ENCODE measurements around the gene CD93. TPM values are rescaled to one million over a fixed set of nuclear protein-coding genes. Genes with fewer than 3 reads are reported as not detected.

The CD93 gene
- total and polyA plus RNA-seq, 12 donors, result 12.7 to 85.0 (median 35.2) TPM

GRCh38 chr20:23119456-23120216 lies 33.5 kb upstream of the CD93 start:
- H3K27ac ChIP-seq, result peak overlapping the region; percentile 35 to 80 (median 73)
- intact Hi-C loops (cut with DNase I), result loop anchor here in 2 of 10 donors (10.0 kb wide), 2 partner anchors 45 to 65 kb away; no protein-coding TSS in a partner anchor

GRCh38 chr20:23118766-23119165 lies 32.6 kb upstream of the CD93 start:
- no peak overlapping the region for H3K4me3 ChIP-seq
- DNase-seq (no peak), ATAC-seq (no peak)
- intact Hi-C loops (cut with DNase I), result no loop called here
- peaks cover 5 to 65% (median 31%) of the 10 kb centered on the region in 9 donors for H3K4me1 ChIP-seq
- H3K27ac ChIP-seq, result peak overlapping the region in 4 of 10 donors; percentile 44 to 79 (median 76)
- TF ChIP-seq, protein P1, sequence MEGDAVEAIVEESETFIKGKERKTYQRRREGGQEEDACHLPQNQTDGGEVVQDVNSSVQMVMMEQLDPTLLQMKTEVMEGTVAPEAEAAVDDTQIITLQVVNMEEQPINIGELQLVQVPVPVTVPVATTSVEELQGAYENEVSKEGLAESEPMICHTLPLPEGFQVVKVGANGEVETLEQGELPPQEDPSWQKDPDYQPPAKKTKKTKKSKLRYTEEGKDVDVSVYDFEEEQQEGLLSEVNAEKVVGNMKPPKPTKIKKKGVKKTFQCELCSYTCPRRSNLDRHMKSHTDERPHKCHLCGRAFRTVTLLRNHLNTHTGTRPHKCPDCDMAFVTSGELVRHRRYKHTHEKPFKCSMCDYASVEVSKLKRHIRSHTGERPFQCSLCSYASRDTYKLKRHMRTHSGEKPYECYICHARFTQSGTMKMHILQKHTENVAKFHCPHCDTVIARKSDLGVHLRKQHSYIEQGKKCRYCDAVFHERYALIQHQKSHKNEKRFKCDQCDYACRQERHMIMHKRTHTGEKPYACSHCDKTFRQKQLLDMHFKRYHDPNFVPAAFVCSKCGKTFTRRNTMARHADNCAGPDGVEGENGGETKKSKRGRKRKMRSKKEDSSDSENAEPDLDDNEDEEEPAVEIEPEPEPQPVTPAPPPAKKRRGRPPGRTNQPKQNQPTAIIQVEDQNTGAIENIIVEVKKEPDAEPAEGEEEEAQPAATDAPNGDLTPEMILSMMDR (IDR thresholded peaks at IDR 0.05), result no peak
- no peaks in the 10 kb centered on the region for H3K36me3 ChIP-seq
- no peaks in the 10 kb centered on the region for H3K27me3 ChIP-seq
- 95 to 96% methylated on average over 9 of the region's 9 CpGs for WGBS, 2 donors
- H3K9me3 ChIP-seq, result no peaks in the 10 kb centered on the region

More at GRCh38 chr20:23119456-23120216, 33.5 kb upstream of the CD93 start:
- peak; percentile 42 to 91 (median 84) for ATAC-seq
- TF ChIP-seq, protein P1 (IDR thresholded peaks at IDR 0.05), result no peak
- Histone ChIP-seq H3K4me3 (no peak overlapping the region), H3K4me1 (peaks cover 5 to 61% (median 22%) of the 10 kb centered on the region in 9 donors), H3K9me3 (no peaks in the 10 kb centered on the region), H3K27me3 (no peaks in the 10 kb centered on the region), H3K36me3 (no peaks in the 10 kb centered on the region)
- 76 to 79% methylated on average over 15 of the region's 15 CpGs for WGBS, 2 donors
- DNase-seq, result no peak

DNA sequence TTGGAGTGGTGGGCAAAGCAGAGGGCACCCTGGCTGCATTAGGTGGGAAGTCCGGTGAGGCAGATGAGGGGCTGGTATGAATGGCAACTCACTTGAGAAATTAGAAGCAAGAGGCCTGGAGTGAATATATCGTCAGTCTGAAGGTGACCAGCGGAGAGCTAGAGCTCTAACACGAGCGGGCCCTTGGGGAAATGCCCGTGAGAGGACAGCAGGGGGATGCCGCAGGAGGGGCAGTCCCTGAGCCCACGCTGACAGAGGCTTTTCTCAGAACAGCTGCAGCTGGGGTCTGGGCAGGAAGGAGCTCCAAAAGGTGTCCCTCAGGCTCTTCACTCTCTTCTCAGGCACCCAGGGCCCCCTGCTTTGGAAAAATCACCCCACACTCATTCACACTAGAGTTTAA lies 32.0 kb upstream of the CD93 start:
- H3K4me1 ChIP-seq, result peaks cover 5 to 72% (median 36%) of the 10 kb centered on the region in 9 donors
- H3K27ac ChIP-seq, result no peak overlapping the region
- ATAC-seq (no peak), DNase-seq (no peak)
- intact Hi-C loops (cut with DNase I), result no loop called here
- TF ChIP-seq, protein P1 (IDR thresholded peaks at IDR 0.05), result no peak
- H3K9me3 ChIP-seq, result no peaks in the 10 kb centered on the region
- H3K27me3 ChIP-seq, result no peaks in the 10 kb centered on the region
- WGBS, 2 donors, result 95 to 98% methylated on average over 8 of the region's 8 CpGs
- no peaks in the 10 kb centered on the region for H3K36me3 ChIP-seq
- H3K4me3 ChIP-seq, result no peak overlapping the region

- TF ChIP-seq, protein P1 (IDR thresholded peaks at IDR 0.05), result no peak
- Histone ChIP-seq H3K27me3 (no peaks in the 10 kb centered on the region), H3K4me1 (peaks cover 5 to 75% (median 36%) of the 10 kb centered on the region in 9 donors), H3K27ac (peak overlapping the region in 1 of 10 donors; percentile 87), H3K9me3 (no peaks in the 10 kb centered on the region), H3K36me3 (no peaks in the 10 kb centered on the region), H3K4me3 (no peak overlapping the region)
- no peak for DNase-seq
- 94 to 96% methylated on average over 8 of the region's 8 CpGs for WGBS, 2 donors
- no peak for ATAC-seq
- intact Hi-C loops (cut with DNase I), result no loop called here
Observed at GRCh38 chr20:23117738-23118137, 31.6 kb upstream of the CD93 start.
